Stimulated activated CD4-positive, alpha-beta T cell treated with anti-CD3 and anti-CD28 coated beads, Interleukin-4, amount 100 ng/mL, for 1 hour (primary cell): ENCODE data around the gene NDUFAF7.
"Not testable (repeated sequence)": the region's sequence is repeated elsewhere in the genome, so short reads cannot be mapped to it uniquely, and the experiment has no call there.

Source experiments
- DNase-seq: peaks from one replicate; pipeline ENCODE4 v3.0.0-alpha.2; 2020

The NDUFAF7 gene

DNA sequence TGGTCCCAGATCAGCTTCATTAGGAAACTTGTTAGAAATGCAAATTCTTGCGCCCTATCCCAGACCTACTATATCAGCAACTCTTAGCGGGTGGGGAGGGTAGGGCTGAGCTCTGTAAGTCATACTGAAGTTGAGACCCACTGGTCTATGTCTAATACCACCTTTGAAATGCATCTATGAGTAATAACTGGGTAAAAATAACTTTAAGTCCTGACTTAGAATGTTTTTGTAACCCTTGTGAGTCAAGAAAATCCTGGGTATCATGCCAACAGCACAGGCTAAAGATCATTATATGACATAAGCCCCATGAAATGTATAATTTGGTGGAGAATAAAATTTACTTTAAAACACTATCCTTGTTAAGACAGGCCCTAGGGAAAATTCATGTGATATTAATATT is 51.7 kb downstream of the NDUFAF7 start:
- no peak for DNase-seq

DNA sequence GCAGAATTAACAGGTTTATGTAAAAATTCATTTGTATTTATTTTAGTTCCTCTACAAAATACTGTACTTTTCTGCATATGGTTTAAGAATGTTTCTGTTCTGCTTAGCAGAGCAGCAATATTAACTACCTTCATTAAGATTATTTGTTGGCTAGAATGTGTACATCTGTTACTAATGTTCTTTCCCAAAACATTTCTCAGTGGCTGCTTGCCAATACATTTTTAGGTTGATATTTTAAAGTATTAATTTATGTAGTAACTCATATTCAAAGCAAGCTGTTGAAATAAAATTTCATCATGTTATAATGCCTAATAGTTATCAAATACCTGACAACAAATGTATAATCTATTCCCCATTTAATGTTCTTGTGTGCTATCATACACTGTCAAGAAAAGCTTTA is 52.9 kb downstream of the NDUFAF7 start:
- DNase-seq: no peak

DNA sequence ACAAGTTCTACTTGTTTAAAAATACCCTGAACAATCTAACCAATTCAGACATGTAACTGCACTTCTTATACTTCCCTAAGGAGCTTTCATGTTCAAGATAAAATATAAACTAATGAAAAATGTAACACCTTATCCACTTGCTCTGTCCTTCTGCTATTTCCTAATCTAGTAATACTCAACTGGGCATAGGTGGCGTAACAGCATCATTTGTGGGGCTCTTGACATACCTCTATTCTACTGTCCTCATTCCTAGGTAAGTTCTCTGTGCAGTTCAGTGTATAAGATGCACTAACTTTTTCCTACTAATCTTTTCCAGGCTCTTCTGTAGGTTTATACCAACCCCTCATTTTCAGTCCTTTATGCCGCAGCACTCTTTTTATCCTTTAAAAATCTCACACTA is 56.5 kb downstream of the NDUFAF7 start:
- DNase-seq: no peak

DNA sequence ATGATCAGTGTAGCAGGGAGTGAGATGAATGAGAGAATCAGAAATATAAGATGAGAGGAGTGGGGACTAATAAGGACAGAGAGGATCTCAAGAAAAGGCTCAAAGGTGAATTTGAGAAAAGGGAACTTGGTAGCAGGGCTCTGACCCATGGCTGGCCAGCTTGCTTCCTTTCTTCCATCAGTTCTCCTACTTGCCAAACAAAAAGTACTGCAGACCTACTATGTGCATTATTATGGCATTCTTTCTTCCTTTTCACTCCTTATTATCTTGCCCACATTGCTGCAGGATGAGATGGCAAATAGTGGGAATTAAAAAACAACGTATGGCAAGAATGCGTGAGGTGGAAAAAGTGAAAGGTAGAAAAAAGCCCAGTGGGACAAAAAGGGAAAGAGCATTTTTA is 60.2 kb downstream of the NDUFAF7 start:
- no peak for DNase-seq

DNA sequence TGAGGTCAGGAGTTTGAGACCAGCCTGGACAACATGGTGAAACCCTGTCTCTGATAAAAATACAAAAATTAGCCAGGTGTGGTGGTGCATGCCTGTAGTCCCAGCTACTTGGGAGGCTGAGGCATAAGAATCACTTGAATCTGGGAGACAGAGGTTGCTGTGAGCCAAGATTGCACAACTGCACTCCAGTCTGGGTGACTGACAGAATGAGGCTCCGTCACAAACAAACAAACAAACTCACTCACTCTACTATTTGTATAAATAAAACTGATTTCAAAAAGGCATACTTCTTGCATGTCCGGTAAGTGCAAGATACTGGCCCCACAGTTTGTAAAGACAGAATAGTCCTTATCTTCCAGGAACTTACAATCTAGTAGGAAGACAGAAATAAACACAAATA is 63.4 kb downstream of the NDUFAF7 start:
- DNase-seq: not testable (repeated sequence)

DNA sequence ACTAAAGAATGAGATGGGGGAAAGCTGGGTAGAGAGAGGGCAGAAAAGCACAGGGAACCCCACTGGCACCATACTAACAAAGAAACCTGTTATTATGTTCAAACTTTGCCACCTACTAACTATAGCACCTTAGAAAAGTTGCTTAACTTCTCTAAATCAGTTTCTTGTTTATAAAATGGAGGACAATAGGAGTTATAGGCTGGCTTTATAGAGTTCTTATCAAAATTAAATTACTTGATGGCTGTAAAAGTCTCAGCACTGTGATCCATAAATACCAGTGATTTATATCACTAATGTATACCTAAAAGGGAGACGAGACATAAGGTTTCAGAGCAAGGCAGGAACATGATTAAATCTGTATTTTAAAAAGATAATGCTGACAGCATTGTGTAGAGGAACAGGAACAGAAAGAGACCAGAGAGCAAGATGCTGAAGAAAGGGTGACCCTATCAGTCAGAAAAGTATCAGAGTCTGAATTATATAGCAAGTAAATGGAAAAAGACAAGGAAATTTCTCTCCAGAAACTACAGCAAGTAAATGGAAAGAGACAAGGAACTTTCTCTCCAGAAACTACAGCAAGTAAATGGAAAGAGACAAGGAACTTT is 64.1 kb downstream of the NDUFAF7 start:
- DNase-seq: no peak

DNA sequence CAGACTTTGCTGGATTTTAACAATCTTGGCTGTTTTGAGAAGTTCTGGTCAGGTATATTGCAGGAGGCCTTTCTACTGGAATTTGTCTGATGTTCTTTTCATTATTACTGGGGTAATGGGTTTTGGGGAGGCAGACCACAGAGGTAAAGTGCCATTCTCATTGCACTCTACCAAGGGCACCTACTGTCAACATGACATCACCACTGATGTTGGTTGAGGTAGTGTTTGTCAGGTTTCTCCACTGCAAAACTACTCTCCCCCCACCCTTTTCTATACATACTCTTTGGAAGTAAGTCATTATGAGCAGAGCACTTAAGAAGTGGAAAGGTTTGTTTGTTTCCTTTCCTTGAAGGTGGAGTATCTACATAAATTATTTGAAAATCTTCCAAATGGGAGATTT is 66.2 kb downstream of the NDUFAF7 start:
- DNase-seq: no peak
